ENCODE results near the gene SHISAL2A.

The SHISAL2A gene

GRCh38 chr1:52632732-52633290 is at the start of gene SHISAL2A:
Gene SHISAL2A, plus strand, starts transcription at chr1:52633168. Its CDS starts 326 bp downstream, at chr1:52633494.
- no peak for DNase-seq

- no peak for DNase-seq
Measured at GRCh38 chr1:52585474-52585873, 47.5 kb upstream of the SHISAL2A start.

GRCh38 chr1:52588027-52588426 is 44.9 kb upstream of the SHISAL2A start:
- no peak for DNase-seq

- no peak for DNase-seq
Measured at GRCh38 chr1:52588535-52588934, 44.4 kb upstream of the SHISAL2A start.

GRCh38 chr1:52590266-52590665 is 42.7 kb upstream of the SHISAL2A start:
- no peak for DNase-seq

- no peak for DNase-seq
Measured at GRCh38 chr1:52592637-52593323, 40.2 kb upstream of the SHISAL2A start.

- no peak for DNase-seq
Measured at GRCh38 chr1:52593495-52593894, 39.5 kb upstream of the SHISAL2A start.

GRCh38 chr1:52595061-52595460 is 37.9 kb upstream of the SHISAL2A start:
- DNase-seq: no peak

GRCh38 chr1:52597912-52598311 is 35.1 kb upstream of the SHISAL2A start:
- DNase-seq: no peak

GRCh38 chr1:52598729-52599128 is 34.2 kb upstream of the SHISAL2A start:
- DNase-seq: no peak

GRCh38 chr1:52599236-52599635 is 33.7 kb upstream of the SHISAL2A start:
- no peak for DNase-seq

GRCh38 chr1:52600533-52601179 is 32.3 kb upstream of the SHISAL2A start:
- no peak for DNase-seq

GRCh38 chr1:52601519-52601918 is 31.4 kb upstream of the SHISAL2A start:
- DNase-seq: no peak

- no peak for DNase-seq
Measured at GRCh38 chr1:52601991-52602855, 30.7 kb upstream of the SHISAL2A start, which contains the start of gene GPX7. Gene GPX7, plus strand, starts transcription at chr1:52602371. Its CDS starts 39 bp downstream, at chr1:52602410.

- no peak for DNase-seq
Measured at GRCh38 chr1:52602856-52603600, 29.9 kb upstream of the SHISAL2A start.

- DNase-seq: no peak
Measured at GRCh38 chr1:52603630-52604029, 29.3 kb upstream of the SHISAL2A start.

- no peak for DNase-seq
Measured at GRCh38 chr1:52604063-52604770, 28.8 kb upstream of the SHISAL2A start.

- no peak for DNase-seq
Measured at GRCh38 chr1:52613636-52614373, 19.2 kb upstream of the SHISAL2A start.

- no peak for DNase-seq
Measured at GRCh38 chr1:52614671-52615070, 18.3 kb upstream of the SHISAL2A start.

- no peak for DNase-seq
Measured at GRCh38 chr1:52615489-52616042, 17.4 kb upstream of the SHISAL2A start.

- DNase-seq: no peak
Measured at GRCh38 chr1:52621950-52622349, 11.0 kb upstream of the SHISAL2A start.

Data from SHP77 treated with DMSO at 0.1 percent for 48 hours (cell line).